ENCODE results near the gene FCRL5. TPM values are rescaled to one million over a fixed set of nuclear protein-coding genes. Genes with fewer than 3 reads are reported as not detected.
A peak's percentile ranks its signal among the peaks of the same experiment; 100 is the strongest.

Gene FCRL5
- total RNA-seq, 4 donors from 2014 or later, result 0.13 to 1.2 (median 0.28) TPM

DNA sequence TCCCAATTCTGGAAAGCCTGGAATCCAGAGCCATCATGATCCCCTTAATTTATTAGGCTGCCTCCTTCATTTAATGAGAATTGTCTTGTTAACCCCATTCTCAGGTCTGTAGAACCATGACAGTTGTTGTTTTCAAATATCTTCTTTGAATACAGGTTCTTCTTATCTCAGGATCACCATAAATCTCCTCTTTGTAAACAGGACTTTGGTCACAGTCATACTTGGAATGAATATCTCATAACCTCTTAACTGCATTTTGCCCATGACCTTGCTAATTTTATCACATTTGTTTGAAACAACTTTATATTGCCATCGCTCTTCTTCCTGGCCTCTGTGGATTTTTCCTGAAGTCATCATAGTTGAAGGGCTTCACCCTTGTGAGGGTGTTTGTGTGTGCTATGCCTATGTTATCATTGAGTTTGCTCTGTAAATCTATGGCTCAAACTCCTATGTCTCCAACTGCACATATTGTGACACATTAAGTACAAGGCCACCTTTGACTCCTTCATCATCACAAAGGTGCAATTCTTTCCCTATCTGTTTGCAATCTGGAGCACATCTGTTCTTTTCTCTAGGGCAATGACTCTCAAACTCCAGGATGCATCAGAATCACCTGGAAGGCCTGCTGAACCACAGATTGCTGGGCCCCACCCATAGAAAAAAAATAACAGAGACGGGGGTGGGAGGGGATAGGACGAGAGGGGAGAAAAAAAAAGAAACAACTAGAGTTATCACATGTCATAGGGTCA lies 54.2 kb downstream of the FCRL5 start:
- ATAC-seq (ENCODE audit: low FRiP score) (no peak), DNase-seq (ENCODE audit: low spot score) (no peak)
- no peak for TF ChIP-seq CTCF (IDR thresholded peaks at IDR 0.05)

GRCh38 chr1:157497284-157497683 lies 55.0 kb downstream of the FCRL5 start:
- no peak for DNase-seq (ENCODE audit: low spot score)
- no peak for ATAC-seq (ENCODE audit: low FRiP score)
- TF ChIP-seq CTCF (IDR thresholded peaks at IDR 0.05), result no peak

- DNase-seq (ENCODE audit: low spot score), result no peak
- no peak for TF ChIP-seq CTCF (IDR thresholded peaks at IDR 0.05)
- peak; percentile 71 for ATAC-seq (ENCODE audit: low FRiP score)
Observed at GRCh38 chr1:157496121-157496526, 56.2 kb downstream of the FCRL5 start.

- no peak for TF ChIP-seq CTCF (IDR thresholded peaks at IDR 0.05)
- ATAC-seq (ENCODE audit: low FRiP score), result no peak
- no peak for DNase-seq (ENCODE audit: low spot score)
Observed at GRCh38 chr1:157495285-157495684, 57.0 kb downstream of the FCRL5 start.

GRCh38 chr1:157494093-157494492 lies 58.2 kb downstream of the FCRL5 start:
- ATAC-seq (ENCODE audit: low FRiP score), result no peak
- no peak for TF ChIP-seq CTCF (IDR thresholded peaks at IDR 0.05)

DNA sequence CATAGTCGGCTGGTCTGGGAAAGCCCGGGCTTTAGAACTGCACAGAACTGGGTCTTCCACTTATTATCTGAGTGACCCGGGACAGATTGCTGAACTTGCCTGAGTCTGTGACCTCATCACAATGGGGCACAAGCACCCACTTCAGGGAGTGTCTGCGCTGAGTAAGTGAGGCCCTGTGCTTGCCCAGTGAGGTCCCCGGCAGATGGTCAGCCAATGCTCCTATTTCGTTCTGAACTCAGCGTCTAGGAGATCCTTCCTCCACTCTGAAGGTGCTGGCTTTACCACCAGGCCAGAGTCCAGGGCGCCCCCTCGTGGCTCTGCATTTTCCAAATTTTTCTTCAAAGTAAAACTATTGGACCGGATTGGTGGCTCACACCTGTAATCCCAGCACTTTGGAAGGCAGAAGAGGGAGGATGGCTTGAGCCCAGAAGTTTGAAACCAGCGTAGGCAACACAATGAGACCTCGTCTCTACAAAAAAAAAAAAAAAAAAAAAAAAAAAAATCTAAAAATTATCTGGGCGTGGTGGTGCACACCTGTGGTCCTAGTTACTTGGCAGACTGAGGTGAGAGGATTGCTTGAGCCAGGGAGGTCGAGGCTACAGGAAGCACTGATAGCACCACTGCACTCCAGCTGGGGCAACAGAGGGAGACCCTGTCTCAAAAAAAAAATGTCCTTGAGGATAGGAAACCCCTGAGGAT lies 61.7 kb downstream of the FCRL5 start:
- ATAC-seq (ENCODE audit: low FRiP score) (no peak), DNase-seq (ENCODE audit: low spot score) (peak; percentile 56)
- no peak for TF ChIP-seq CTCF (IDR thresholded peaks at IDR 0.05)

More at GRCh38 chr1:157494093-157494492, 58.2 kb downstream of the FCRL5 start:
- no peak for DNase-seq (ENCODE audit: low spot score)

DNA sequence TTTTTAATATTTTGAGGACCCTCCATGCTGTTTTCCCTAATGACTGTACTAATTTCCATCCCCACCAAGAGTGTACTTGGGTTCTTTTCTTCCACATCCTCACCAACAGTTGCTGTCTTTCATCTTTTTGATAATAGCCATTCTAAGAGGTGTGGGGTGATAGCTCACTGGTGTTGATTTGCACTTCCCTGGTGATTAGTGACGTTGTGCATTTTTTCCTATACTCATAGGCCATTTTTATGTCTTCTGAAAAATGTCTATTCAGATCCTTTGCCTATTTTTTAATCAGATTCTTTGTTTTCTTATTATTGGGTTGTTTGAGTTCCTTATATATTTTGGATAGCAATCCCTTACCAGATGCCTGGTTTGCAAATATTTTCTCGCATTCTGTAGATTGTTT lies 64.2 kb downstream of the FCRL5 start:
- no peak for TF ChIP-seq CTCF (IDR thresholded peaks at IDR 0.05)
- ATAC-seq (ENCODE audit: low FRiP score) (no peak), DNase-seq (ENCODE audit: low spot score) (no peak)

Data from omental fat pad (tissue), 4 donors.